ENCODE results near the gene FBXO41. TPM values are rescaled to one million over a fixed set of nuclear protein-coding genes. Genes with fewer than 3 reads are reported as not detected.

Gene FBXO41
- total and polyA plus RNA-seq, 7 donors = under 0.01 to 4.4 (median 1.9) TPM

DNA sequence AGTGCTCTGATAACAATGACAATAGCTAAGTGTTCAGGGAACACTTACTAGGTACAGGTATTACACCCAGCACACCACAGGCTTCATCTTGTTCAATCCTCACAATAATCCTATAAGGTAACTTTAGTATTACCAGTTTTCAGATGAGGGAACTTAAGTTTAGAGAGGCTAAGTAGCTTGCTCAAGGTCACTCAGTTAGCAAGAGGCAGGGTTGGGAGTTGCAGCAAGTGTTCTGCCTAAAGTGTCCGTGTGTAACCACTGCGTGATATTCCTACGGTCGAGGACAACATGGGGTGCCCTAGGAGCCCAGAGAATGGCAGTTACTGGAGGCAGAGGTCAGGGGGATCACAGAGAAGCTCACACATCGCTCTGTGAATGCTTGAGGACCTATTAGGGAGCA lies 39.3 kb upstream of the FBXO41 start:
- 76 to 79% methylated on average over 5 of the region's 5 CpGs for WGBS, 2 donors
- intact Hi-C loops (cut with DNase I) = no loop called here
- no peak for DNase-seq

DNA sequence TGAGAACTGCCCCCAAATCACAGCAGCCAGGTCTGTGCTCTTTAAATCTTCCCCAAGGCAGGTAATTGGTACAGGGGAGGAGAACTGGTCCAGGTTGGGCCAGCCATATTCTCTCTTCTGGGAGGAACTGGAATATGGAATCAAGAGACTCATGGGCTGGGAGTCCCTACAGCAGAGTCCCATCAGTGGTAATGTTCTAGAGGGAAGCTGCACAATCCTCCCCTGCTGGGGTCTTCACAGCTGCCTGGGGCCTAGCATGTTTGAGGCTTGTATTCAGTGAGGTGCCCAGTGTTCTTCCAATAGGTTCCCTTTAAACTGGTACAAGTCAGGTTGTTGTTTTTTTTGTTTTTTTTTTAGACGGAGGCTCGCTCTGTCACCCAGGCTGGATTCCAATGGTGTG lies 30.2 kb upstream of the FBXO41 start:
- TF ChIP-seq POLR2AphosphoS5 (IDR thresholded peaks at IDR 0.05) (no peak), POLR2A (IDR thresholded peaks at IDR 0.05) (no peak), EP300 (IDR thresholded peaks at IDR 0.05) (no peak)
- TF ChIP-seq, protein P1, sequence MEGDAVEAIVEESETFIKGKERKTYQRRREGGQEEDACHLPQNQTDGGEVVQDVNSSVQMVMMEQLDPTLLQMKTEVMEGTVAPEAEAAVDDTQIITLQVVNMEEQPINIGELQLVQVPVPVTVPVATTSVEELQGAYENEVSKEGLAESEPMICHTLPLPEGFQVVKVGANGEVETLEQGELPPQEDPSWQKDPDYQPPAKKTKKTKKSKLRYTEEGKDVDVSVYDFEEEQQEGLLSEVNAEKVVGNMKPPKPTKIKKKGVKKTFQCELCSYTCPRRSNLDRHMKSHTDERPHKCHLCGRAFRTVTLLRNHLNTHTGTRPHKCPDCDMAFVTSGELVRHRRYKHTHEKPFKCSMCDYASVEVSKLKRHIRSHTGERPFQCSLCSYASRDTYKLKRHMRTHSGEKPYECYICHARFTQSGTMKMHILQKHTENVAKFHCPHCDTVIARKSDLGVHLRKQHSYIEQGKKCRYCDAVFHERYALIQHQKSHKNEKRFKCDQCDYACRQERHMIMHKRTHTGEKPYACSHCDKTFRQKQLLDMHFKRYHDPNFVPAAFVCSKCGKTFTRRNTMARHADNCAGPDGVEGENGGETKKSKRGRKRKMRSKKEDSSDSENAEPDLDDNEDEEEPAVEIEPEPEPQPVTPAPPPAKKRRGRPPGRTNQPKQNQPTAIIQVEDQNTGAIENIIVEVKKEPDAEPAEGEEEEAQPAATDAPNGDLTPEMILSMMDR (IDR thresholded peaks at IDR 0.05) = no peak
- Histone ChIP-seq H3K4me3 (no peak overlapping the region), H3K27ac (no peak overlapping the region), H3K27me3 (peaks cover 0 to 4% (median 0%) of the 10 kb centered on the region in 3 donors), H3K36me3 (no peaks in the 10 kb centered on the region), H3K9me3 (no peaks in the 10 kb centered on the region), H3K4me1 (no peaks in the 10 kb centered on the region)
- WGBS, 2 donors = 94 to 95% methylated on average over 2 of the region's 2 CpGs
- DNase-seq = no peak
- intact Hi-C loops (cut with DNase I) = no loop called here

More for the DNA sequence above, 39.3 kb upstream of the FBXO41 start:
- H3K9me3 ChIP-seq = no peaks in the 10 kb centered on the region
- H3K36me3 ChIP-seq = no peaks in the 10 kb centered on the region
- no peak overlapping the region for H3K4me3 ChIP-seq
- H3K4me1 ChIP-seq = no peaks in the 10 kb centered on the region
- no peak for TF ChIP-seq POLR2AphosphoS5 (IDR thresholded peaks at IDR 0.05)
- TF ChIP-seq, protein P1 (IDR thresholded peaks at IDR 0.05) = no peak
- no peak for TF ChIP-seq EP300 (IDR thresholded peaks at IDR 0.05)
- no peak for TF ChIP-seq POLR2A (IDR thresholded peaks at IDR 0.05)
- H3K27ac ChIP-seq = no peak overlapping the region
- H3K27me3 ChIP-seq = peaks cover 0 to 15% (median 0%) of the 10 kb centered on the region in 3 donors

DNA sequence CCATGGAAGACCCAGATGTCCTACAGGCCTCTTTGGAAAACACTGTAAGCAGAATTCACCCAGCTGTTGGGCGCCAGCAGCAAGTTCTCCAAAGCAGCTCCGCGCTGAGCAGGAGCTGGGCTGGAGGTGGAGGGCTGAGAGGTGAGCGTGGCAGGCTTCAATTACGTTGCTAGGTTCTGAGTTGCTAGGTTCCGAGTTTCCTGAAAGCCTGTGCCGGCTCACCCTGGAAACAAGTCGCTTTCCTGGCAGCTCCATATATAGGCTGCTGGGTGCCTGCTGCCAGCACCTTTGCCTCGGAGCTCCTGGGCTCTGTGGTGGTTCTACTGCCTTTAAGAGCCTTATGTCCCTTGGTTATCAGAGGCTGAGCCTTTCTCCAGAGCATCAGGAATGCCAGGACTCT lies 23.4 kb upstream of the FBXO41 start:
- no peak for DNase-seq
- H3K4me3 ChIP-seq = no peak overlapping the region
- intact Hi-C loops (cut with DNase I) = no loop called here
- TF ChIP-seq POLR2AphosphoS5 (IDR thresholded peaks at IDR 0.05) (no peak), EP300 (IDR thresholded peaks at IDR 0.05) (no peak), POLR2A (IDR thresholded peaks at IDR 0.05) (no peak)
- TF ChIP-seq, protein P1 (IDR thresholded peaks at IDR 0.05) = no peak
- H3K4me1 ChIP-seq = no peaks in the 10 kb centered on the region
- H3K27me3 ChIP-seq = no peaks in the 10 kb centered on the region
- 76 to 79% methylated on average over 9 of the region's 9 CpGs for WGBS, 2 donors
- H3K27ac ChIP-seq = no peak overlapping the region
- no peaks in the 10 kb centered on the region for H3K36me3 ChIP-seq
- H3K9me3 ChIP-seq = no peaks in the 10 kb centered on the region

DNA sequence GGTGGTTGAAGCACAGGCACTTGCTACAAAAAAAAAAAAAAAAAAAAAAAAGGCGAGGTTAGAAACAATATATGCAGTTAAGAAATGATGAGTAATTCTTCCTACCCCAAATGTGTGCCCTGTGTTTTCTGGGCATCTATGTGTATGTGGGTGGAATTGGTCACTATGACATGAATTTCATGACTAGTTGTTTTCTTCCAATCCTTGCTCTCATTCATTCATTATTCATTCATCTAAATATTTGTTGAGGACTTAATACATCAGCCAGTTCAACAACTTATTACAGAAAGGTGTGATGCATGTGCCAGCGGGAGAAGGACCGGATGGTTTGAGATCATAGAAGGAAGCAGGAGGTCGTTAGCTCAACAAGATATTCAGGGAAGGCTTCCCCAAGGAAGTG lies 17.4 kb upstream of the FBXO41 start:
- Histone ChIP-seq H3K4me1 (no peaks in the 10 kb centered on the region), H3K27ac (no peak overlapping the region), H3K4me3 (no peak overlapping the region), H3K9me3 (no peaks in the 10 kb centered on the region), H3K36me3 (no peaks in the 10 kb centered on the region), H3K27me3 (peaks cover 0 to 26% (median 0%) of the 10 kb centered on the region in 3 donors)
- WGBS, 2 donors = 71 to 72% methylated on average over 4 of the region's 4 CpGs
- intact Hi-C loops (cut with DNase I) = no loop called here
- no peak for DNase-seq
- TF ChIP-seq POLR2AphosphoS5 (IDR thresholded peaks at IDR 0.05) (no peak), POLR2A (IDR thresholded peaks at IDR 0.05) (no peak), EP300 (IDR thresholded peaks at IDR 0.05) (no peak)
- TF ChIP-seq, protein P1 (IDR thresholded peaks at IDR 0.05) = no peak

DNA sequence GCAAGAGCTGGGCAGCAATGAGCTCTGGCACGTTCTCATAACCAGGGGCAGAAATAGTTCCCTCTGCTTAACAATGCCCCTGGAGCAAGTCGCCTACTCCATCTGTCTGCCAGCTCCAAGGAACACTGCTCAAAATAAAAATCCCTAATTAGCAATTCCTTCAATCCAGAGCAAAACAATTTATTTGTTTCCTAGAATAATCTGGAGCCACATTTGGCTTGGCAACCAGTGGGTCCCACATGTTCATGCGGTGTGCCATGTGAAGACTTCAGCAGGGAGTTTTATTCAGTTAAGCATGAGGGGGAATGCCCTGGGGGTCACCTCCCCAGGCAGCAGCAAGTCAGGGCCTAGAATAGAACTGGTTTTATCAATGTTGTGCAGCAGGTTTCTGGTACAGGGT lies 16.6 kb upstream of the FBXO41 start:
- WGBS, 2 donors = 73 to 75% methylated on average over 3 of the region's 3 CpGs

More for the DNA sequence above, 16.6 kb upstream of the FBXO41 start:
- H3K4me3 ChIP-seq = no peak overlapping the region
- intact Hi-C loops (cut with DNase I) = no loop called here
- no peaks in the 10 kb centered on the region for H3K36me3 ChIP-seq
- no peak for DNase-seq
- no peaks in the 10 kb centered on the region for H3K9me3 ChIP-seq
- H3K4me1 ChIP-seq = no peaks in the 10 kb centered on the region
- H3K27ac ChIP-seq = no peak overlapping the region
- TF ChIP-seq POLR2AphosphoS5 (IDR thresholded peaks at IDR 0.05) (no peak), EP300 (IDR thresholded peaks at IDR 0.05) (no peak), POLR2A (IDR thresholded peaks at IDR 0.05) (no peak)
- TF ChIP-seq, protein P1 (IDR thresholded peaks at IDR 0.05) = no peak
- H3K27me3 ChIP-seq = peaks cover 0 to 33% (median 6%) of the 10 kb centered on the region in 3 donors
